Mesenchymal stem cell (in vitro differentiated cells and primary cell): ENCODE data around the gene CACNA2D3.
"Not testable (repeated sequence)": the region's sequence is repeated elsewhere in the genome, so short reads cannot be mapped to it uniquely, and the experiment has no call there.

Experiments used
- DNase-seq: peaks from one replicate; pipeline ENCODE4 v3.0.0-alpha.2; 2013
- H2AFZ ChIP-seq: one replicate; pipeline ENCODE4 v1.6.1; 2013; ENCODE audit warnings: low read depth, mild to moderate bottlenecking, control low read depth, inconsistent platforms, low read length, moderate library complexity
- H2AK5ac ChIP-seq: 2 replicates; pipeline ENCODE4 v1.6.1; 2013; ENCODE audit warnings: low read length, moderate library complexity, mild to moderate bottlenecking, inconsistent platforms; ENCODE audit not compliant: severe bottlenecking
- H2BK120ac ChIP-seq: one replicate; pipeline ENCODE4 v1.6.1; 2013; ENCODE audit warnings: low read depth, mild to moderate bottlenecking, inconsistent platforms, low read length, moderate library complexity
- H2BK12ac ChIP-seq, 2 experiments: one replicate each; pipeline ENCODE4 v1.6.1; 2013; ENCODE audit warnings: inconsistent platforms in 2 of 2, low read length in 2 of 2, mild to moderate bottlenecking in 2 of 2, moderate library complexity in 2 of 2, control low read depth in 1 of 2
- H2BK15ac ChIP-seq: one replicate; pipeline ENCODE4 v1.6.1; 2013; ENCODE audit warnings: mild to moderate bottlenecking, low read depth, inconsistent platforms; ENCODE audit not compliant: poor library complexity, severe bottlenecking
- H2BK5ac ChIP-seq: 2 replicates; pipeline ENCODE4 v1.6.1; 2013; ENCODE audit warnings: low read depth, mild to moderate bottlenecking, low read length, control low read depth, inconsistent platforms; ENCODE audit not compliant: poor library complexity, severe bottlenecking
- H3K14ac ChIP-seq, 2 experiments: one replicate each; pipeline ENCODE4 v1.6.1; 2013; ENCODE audit warnings: inconsistent platforms in 2 of 2, low read length in 2 of 2, control low read depth in 1 of 2, mild to moderate bottlenecking in 1 of 2, moderate library complexity in 1 of 2
- H3K18ac ChIP-seq, 2 experiments: one replicate each; pipeline ENCODE4 v1.6.1; 2013; ENCODE audit warnings: inconsistent platforms in 2 of 2, low read length in 2 of 2, control low read depth in 1 of 2, low read depth in 1 of 2, mild to moderate bottlenecking in 1 of 2
- H3K23ac ChIP-seq, 2 experiments: one replicate each; pipeline ENCODE4 v1.6.1; 2013; ENCODE audit warnings: inconsistent platforms in 2 of 2, low read length in 2 of 2, mild to moderate bottlenecking in 2 of 2, moderate library complexity in 2 of 2, control low read depth in 1 of 2
- H3K27ac ChIP-seq: 2 replicates; pipeline ENCODE4 v1.5.1; 2013; ENCODE audit warnings: mild to moderate bottlenecking, moderate library complexity, low read length, control low read depth, inconsistent platforms; ENCODE audit not compliant: poor library complexity, severe bottlenecking
- H3K27me3 ChIP-seq, 2 experiments: 2 replicates each; pipeline versions ENCODE4 v1.6.1 to v1.7.0; 2013; ENCODE audit warnings: low read length in 2 of 2, mild to moderate bottlenecking in 2 of 2, moderate library complexity in 2 of 2, control low read depth in 1 of 2, inconsistent platforms in 1 of 2; ENCODE audit not compliant: control insufficient read depth in 1 of 2, insufficient read depth in 1 of 2
- H3K36me3 ChIP-seq, 2 experiments: 2 replicates each; pipeline versions ENCODE4 v1.6.1 to v1.7.0; 2013; ENCODE audit warnings: low read length in 2 of 2, control low read depth in 1 of 2, inconsistent platforms in 1 of 2, low read depth in 1 of 2, mild to moderate bottlenecking in 1 of 2; ENCODE audit not compliant: insufficient read depth in 2 of 2, control insufficient read depth in 1 of 2
- H3K4ac ChIP-seq, 2 experiments: one replicate each; pipeline ENCODE4 v1.6.1; 2013; ENCODE audit warnings: inconsistent platforms in 2 of 2, low read length in 2 of 2, mild to moderate bottlenecking in 2 of 2, moderate library complexity in 2 of 2, control low read depth in 1 of 2, low read depth in 1 of 2
- H3K4me1 ChIP-seq: 2 replicates; pipeline ENCODE4 v1.6.1; 2013; ENCODE audit warnings: low read depth, low read length, control low read depth; ENCODE audit not compliant: control insufficient read depth, insufficient read depth
- H3K4me2 ChIP-seq: 2 replicates; pipeline ENCODE4 v1.6.1; 2013; ENCODE audit warnings: low read length, mild to moderate bottlenecking, inconsistent platforms; ENCODE audit not compliant: poor library complexity, severe bottlenecking
- H3K4me3 ChIP-seq, 2 experiments: 2 replicates each; pipeline versions ENCODE4 v1.5.1 to v1.7.0; 2013; ENCODE audit warnings: low read length in 2 of 2, mild to moderate bottlenecking in 2 of 2, control low read depth in 1 of 2, low read depth in 1 of 2; ENCODE audit not compliant: insufficient read depth in 1 of 2
- H3K79me1 ChIP-seq: replicated peaks from 2 replicates; pipeline ENCODE4 v1.6.1; 2013; ENCODE audit warnings: mild to moderate bottlenecking, control low read depth, low read length, inconsistent platforms; ENCODE audit not compliant: poor library complexity, severe bottlenecking
- H3K9ac ChIP-seq: 2 replicates; pipeline ENCODE4 v1.7.0; 2013; ENCODE audit warnings: mild to moderate bottlenecking, low read length, moderate library complexity
- H3K9me3 ChIP-seq: 2 replicates; pipeline ENCODE4 v1.7.0; 2013; ENCODE audit warnings: mild to moderate bottlenecking, low read length; ENCODE audit not compliant: control insufficient read depth
- H4K8ac ChIP-seq: one replicate; pipeline ENCODE4 v1.6.1; 2013; ENCODE audit warnings: inconsistent platforms, mild to moderate bottlenecking, low read length, moderate library complexity
- H4K91ac ChIP-seq: one replicate; pipeline ENCODE4 v1.6.1; 2013; ENCODE audit warnings: mild to moderate bottlenecking, low read length, inconsistent platforms
- WGBS: methylation state at CpG from one replicate; pipeline ENCODE4 v1.1.7; 2013; ENCODE audit warnings: mixed read lengths; 5-methylcytosine and 5-hydroxymethylcytosine counted together

Gene CACNA2D3

GRCh38 chr3:55097441-55097840, 975.1 kb downstream of the CACNA2D3 start:
- no peak overlapping the region for H2BK12ac ChIP-seq

GRCh38 chr3:55105647-55106046, 983.3 kb downstream of the CACNA2D3 start:
- no peak overlapping the region for H3K23ac ChIP-seq
- no peaks in the 10 kb centered on the region for H3K9me3 ChIP-seq
- H2AK5ac ChIP-seq = no peak overlapping the region
- H3K4me1 ChIP-seq = no peaks in the 10 kb centered on the region
- no peak overlapping the region for H2BK15ac ChIP-seq
- H3K36me3 ChIP-seq = no peaks in the 10 kb centered on the region
- no peak overlapping the region for H2BK5ac ChIP-seq
- no peak overlapping the region for H3K14ac ChIP-seq
- H2AFZ ChIP-seq = no peak overlapping the region
- no peaks in the 10 kb centered on the region for H3K79me1 ChIP-seq
- 91% methylated on average over 9 of the region's 10 CpGs for WGBS
- H3K4me3 ChIP-seq = no peak overlapping the region
- no peak for DNase-seq
- H2BK120ac ChIP-seq = no peak overlapping the region
- no peak overlapping the region for H4K91ac ChIP-seq
- no peak overlapping the region for H3K18ac ChIP-seq
- no peak overlapping the region for H3K27ac ChIP-seq
- no peak overlapping the region for H3K4me2 ChIP-seq
- no peak overlapping the region for H3K9ac ChIP-seq
- H4K8ac ChIP-seq = no peak overlapping the region
- H3K27me3 ChIP-seq = no peaks in the 10 kb centered on the region
- H3K4ac ChIP-seq = no peak overlapping the region
- H2BK12ac ChIP-seq = no peak overlapping the region

More at GRCh38 chr3:55097441-55097840, 975.1 kb downstream of the CACNA2D3 start:
- Histone ChIP-seq H3K79me1 (no peaks in the 10 kb centered on the region), H4K91ac (no peak overlapping the region), H3K23ac (no peak overlapping the region), H3K27ac (no peak overlapping the region), H3K18ac (no peak overlapping the region), H3K4me1 (no peaks in the 10 kb centered on the region), H3K9ac (no peak overlapping the region), H3K9me3 (no peaks in the 10 kb centered on the region), H3K27me3 (no peaks in the 10 kb centered on the region), H2BK15ac (no peak overlapping the region), H2BK5ac (no peak overlapping the region), H2AK5ac (no peak overlapping the region), H3K4me3 (no peak overlapping the region), H3K4me2 (no peak overlapping the region), H2BK120ac (no peak overlapping the region), H3K14ac (no peak overlapping the region), H3K36me3 (no peaks in the 10 kb centered on the region), H3K4ac (no peak overlapping the region), H4K8ac (no peak overlapping the region), H2AFZ (no peak overlapping the region)
- no peak for DNase-seq
- WGBS = 91% methylated on average over 3 of the region's 3 CpGs

GRCh38 chr3:55107187-55107586, 984.8 kb downstream of the CACNA2D3 start:
- no peak for DNase-seq
- Histone ChIP-seq H3K14ac (no peak overlapping the region), H3K9ac (no peak overlapping the region), H3K4me1 (no peaks in the 10 kb centered on the region), H3K27me3 (no peaks in the 10 kb centered on the region), H3K4ac (no peak overlapping the region), H3K9me3 (no peaks in the 10 kb centered on the region), H4K91ac (no peak overlapping the region), H3K18ac (no peak overlapping the region), H2AFZ (no peak overlapping the region), H3K79me1 (no peaks in the 10 kb centered on the region), H2BK5ac (no peak overlapping the region), H3K4me2 (no peak overlapping the region), H3K4me3 (no peak overlapping the region), H2BK15ac (no peak overlapping the region), H2AK5ac (no peak overlapping the region), H3K23ac (no peak overlapping the region), H2BK12ac (no peak overlapping the region), H4K8ac (no peak overlapping the region), H2BK120ac (no peak overlapping the region), H3K27ac (no peak overlapping the region), H3K36me3 (no peaks in the 10 kb centered on the region)
- 65% methylated on average over 6 of the region's 6 CpGs for WGBS

GRCh38 chr3:55111906-55112305, 989.6 kb downstream of the CACNA2D3 start:
- H2BK5ac ChIP-seq, H3K9ac ChIP-seq, H2BK120ac ChIP-seq, H2AK5ac ChIP-seq, H3K23ac ChIP-seq, H3K4ac ChIP-seq, H4K91ac ChIP-seq, H2BK15ac ChIP-seq, H3K27ac ChIP-seq, H3K14ac ChIP-seq, H3K4me2 ChIP-seq, H3K27me3 ChIP-seq, H3K18ac ChIP-seq, H2AFZ ChIP-seq, H3K36me3 ChIP-seq, H2BK12ac ChIP-seq, H3K4me3 ChIP-seq, H3K4me1 ChIP-seq, H3K9me3 ChIP-seq, H4K8ac ChIP-seq, H3K79me1 ChIP-seq: not testable (repeated sequence)
- WGBS = 65% methylated on average over 3 of the region's 3 CpGs
- DNase-seq = peak; percentile 46
